ENCODE results near the gene LBH. TPM values are rescaled to one million over a fixed set of nuclear protein-coding genes. Genes with fewer than 3 reads are reported as not detected.
"Not testable (repeated sequence)": the region's sequence is repeated elsewhere in the genome, so short reads cannot be mapped to it uniquely, and the experiment has no call there.

The LBH gene
- total RNA-seq, 4 donors from 2014 or later, result 120 to 1,007 (median 283) TPM

DNA sequence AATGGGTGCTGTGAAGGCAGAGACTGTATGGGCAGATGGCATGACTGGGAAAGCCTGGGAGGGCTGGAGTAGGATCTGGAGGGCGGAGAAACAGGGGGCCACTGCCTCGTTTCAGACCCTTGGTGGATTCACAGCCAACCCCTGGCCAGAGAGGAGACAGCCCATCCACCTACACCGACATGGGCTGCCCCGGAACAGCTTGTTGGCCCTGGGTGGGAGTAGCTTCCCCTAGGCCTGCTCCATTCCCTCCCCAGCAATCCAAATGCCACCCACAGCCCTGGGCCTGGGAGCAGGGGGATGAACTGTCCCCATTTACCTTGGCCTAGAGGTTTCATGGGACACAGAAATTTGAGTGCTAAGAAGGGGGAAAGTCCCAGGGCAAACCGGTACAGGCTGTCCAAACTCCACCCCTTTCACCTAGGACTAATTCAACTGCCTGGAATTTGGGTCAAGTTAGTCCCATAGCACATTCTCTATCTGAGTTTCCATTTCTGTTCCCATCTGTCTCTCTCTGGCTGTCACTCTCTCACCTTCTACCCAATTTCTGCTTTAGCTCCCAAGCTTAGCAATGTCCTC, 37.0 kb downstream of the LBH start:
- intact Hi-C loops (cut with DNase I), result no loop called here
- DNase-seq (ENCODE audit: extremely low spot score), result no peak
- Histone ChIP-seq H3K36me3 (no peaks in the 10 kb centered on the region), H3K9me3 (peaks cover 0 to 4% (median 0%) of the 10 kb centered on the region in 4 donors), H3K4me3 (no peak overlapping the region), H3K4me1 (peaks cover 18 to 32% (median 25%) of the 10 kb centered on the region in 4 donors), H3K27me3 (no peaks in the 10 kb centered on the region), H3K27ac (replicated peaks in 1 of 4) (no peak overlapping the region)
- no peak for TF ChIP-seq POLR2AphosphoS5 (IDR thresholded peaks at IDR 0.05)
- no peak for TF ChIP-seq POLR2A (IDR thresholded peaks at IDR 0.05; ENCODE audit: low read depth)
- no peak for TF ChIP-seq EP300 (IDR thresholded peaks at IDR 0.05)
- TF ChIP-seq, protein P1, sequence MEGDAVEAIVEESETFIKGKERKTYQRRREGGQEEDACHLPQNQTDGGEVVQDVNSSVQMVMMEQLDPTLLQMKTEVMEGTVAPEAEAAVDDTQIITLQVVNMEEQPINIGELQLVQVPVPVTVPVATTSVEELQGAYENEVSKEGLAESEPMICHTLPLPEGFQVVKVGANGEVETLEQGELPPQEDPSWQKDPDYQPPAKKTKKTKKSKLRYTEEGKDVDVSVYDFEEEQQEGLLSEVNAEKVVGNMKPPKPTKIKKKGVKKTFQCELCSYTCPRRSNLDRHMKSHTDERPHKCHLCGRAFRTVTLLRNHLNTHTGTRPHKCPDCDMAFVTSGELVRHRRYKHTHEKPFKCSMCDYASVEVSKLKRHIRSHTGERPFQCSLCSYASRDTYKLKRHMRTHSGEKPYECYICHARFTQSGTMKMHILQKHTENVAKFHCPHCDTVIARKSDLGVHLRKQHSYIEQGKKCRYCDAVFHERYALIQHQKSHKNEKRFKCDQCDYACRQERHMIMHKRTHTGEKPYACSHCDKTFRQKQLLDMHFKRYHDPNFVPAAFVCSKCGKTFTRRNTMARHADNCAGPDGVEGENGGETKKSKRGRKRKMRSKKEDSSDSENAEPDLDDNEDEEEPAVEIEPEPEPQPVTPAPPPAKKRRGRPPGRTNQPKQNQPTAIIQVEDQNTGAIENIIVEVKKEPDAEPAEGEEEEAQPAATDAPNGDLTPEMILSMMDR (IDR thresholded peaks at IDR 0.05), result no peak
- 79% methylated on average over 5 of the region's 5 CpGs for whole genome bisulfite sequencing

DNA sequence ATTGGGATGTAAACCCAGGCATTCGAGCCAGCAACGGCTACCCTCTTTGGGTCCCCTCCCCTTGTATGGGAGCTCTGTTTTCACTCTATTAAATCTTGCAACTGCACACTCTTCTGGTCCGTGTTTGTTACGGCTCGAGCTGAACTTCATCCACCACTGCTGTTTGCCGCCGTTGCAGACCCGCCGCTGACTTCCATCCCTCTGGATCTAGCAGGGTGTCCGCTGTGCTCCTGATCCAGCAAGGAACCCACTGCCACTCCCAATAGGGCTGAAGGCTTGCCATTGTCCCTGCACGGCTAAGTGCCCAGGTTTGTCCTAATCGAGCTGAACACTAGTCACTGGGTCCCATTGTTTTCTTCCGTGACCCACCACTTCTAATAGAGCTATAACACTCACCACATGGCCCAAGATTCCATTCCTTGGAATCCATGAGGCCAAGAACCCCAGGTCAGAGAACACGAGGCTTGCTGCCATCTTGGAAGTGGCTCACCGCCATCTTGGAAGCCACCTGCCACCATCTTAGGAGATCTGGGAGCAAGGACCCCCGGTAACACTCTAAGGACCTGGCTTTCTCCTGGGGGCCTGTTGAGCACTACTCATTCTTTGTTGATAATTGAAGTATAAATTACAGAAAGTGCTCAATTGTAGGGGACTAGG, 37.9 kb downstream of the LBH start:
- H3K27me3 ChIP-seq; H3K36me3 ChIP-seq; H3K4me3 ChIP-seq; H3K9me3 ChIP-seq; H3K27ac ChIP-seq (replicated peaks in 1 of 4); intact Hi-C loops (cut with DNase I); DNase-seq (ENCODE audit: extremely low spot score): not testable (repeated sequence)
- WGBS, result 95% methylated on average over 16 of the region's 16 CpGs
- peaks cover 20 to 36% (median 28%) of the 10 kb centered on the region in 4 donors for H3K4me1 ChIP-seq

GRCh38 chr2:30269771-30270145, 38.4 kb downstream of the LBH start:
- peaks cover 25 to 41% (median 33%) of the 10 kb centered on the region in 4 donors for H3K4me1 ChIP-seq
- no peaks in the 10 kb centered on the region for H3K36me3 ChIP-seq
- no peak for DNase-seq (ENCODE audit: extremely low spot score)
- no peaks in the 10 kb centered on the region for H3K27me3 ChIP-seq
- H3K9me3 ChIP-seq, result peaks cover 0 to 4% (median 0%) of the 10 kb centered on the region in 4 donors
- no peak overlapping the region for H3K27ac ChIP-seq (replicated peaks in 1 of 4)
- intact Hi-C loops (cut with DNase I), result no loop called here
- no peak for TF ChIP-seq EP300 (IDR thresholded peaks at IDR 0.05)
- H3K4me3 ChIP-seq, result no peak overlapping the region
- 79% methylated on average over 5 of the region's 5 CpGs for WGBS

GRCh38 chr2:30270166-30270565, 38.8 kb downstream of the LBH start:
- Histone ChIP-seq H3K36me3 (no peaks in the 10 kb centered on the region), H3K4me3 (no peak overlapping the region), H3K9me3 (peaks cover 0 to under 1% (median 0%) of the 10 kb centered on the region in 4 donors), H3K27me3 (no peaks in the 10 kb centered on the region), H3K4me1 (peaks cover 26 to 45% (median 35%) of the 10 kb centered on the region in 4 donors), H3K27ac (replicated peaks in 1 of 4) (no peak overlapping the region)
- DNase-seq (ENCODE audit: extremely low spot score), result no peak
- intact Hi-C loops (cut with DNase I), result no loop called here
- TF ChIP-seq POLR2A (IDR thresholded peaks at IDR 0.05; ENCODE audit: low read depth) (no peak), EP300 (IDR thresholded peaks at IDR 0.05) (no peak)
- 88% methylated on average over 3 of the region's 3 CpGs for WGBS

DNA sequence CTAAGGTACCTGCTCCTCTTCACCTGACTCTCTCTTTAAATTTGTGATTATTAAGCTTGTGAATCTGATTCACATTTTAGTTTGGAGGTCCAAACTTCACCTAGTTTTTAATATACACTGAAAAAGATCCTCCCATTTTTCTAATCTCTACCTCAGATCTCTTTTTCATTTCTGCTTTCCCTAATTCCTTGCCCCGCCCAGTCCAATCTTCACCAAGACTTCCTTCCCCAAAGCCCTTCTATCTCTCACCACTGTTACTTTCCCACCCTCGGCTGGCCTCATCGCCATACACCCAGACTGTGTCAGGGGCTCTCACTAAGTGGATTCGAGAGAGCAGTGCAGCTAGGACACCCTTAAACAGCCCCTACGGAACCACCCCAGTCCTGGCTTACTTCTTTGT, 40.0 kb downstream of the LBH start:
- intact Hi-C loops (cut with DNase I), result no loop called here
- H3K4me3 ChIP-seq, result no peak overlapping the region
- no peaks in the 10 kb centered on the region for H3K9me3 ChIP-seq
- no peak for DNase-seq (ENCODE audit: extremely low spot score)
- no peak overlapping the region for H3K27ac ChIP-seq (replicated peaks in 1 of 4)
- peaks cover 20 to 36% (median 30%) of the 10 kb centered on the region in 4 donors for H3K4me1 ChIP-seq
- WGBS, result 89% methylated on average over 5 of the region's 5 CpGs
- no peaks in the 10 kb centered on the region for H3K36me3 ChIP-seq
- TF ChIP-seq EP300 (IDR thresholded peaks at IDR 0.05) (no peak), POLR2AphosphoS5 (IDR thresholded peaks at IDR 0.05) (no peak), POLR2A (IDR thresholded peaks at IDR 0.05; ENCODE audit: low read depth) (no peak)
- TF ChIP-seq, protein P1 (IDR thresholded peaks at IDR 0.05), result no peak
- no peaks in the 10 kb centered on the region for H3K27me3 ChIP-seq

- DNase-seq (ENCODE audit: extremely low spot score), result no peak
- Histone ChIP-seq H3K27ac (replicated peaks in 1 of 4) (no peak overlapping the region), H3K4me1 (peaks cover 16 to 28% (median 26%) of the 10 kb centered on the region in 4 donors), H3K36me3 (no peaks in the 10 kb centered on the region), H3K27me3 (no peaks in the 10 kb centered on the region), H3K9me3 (no peaks in the 10 kb centered on the region), H3K4me3 (no peak overlapping the region)
- WGBS, result 98% methylated on average over 8 of the region's 8 CpGs
- no peak for TF ChIP-seq POLR2A (IDR thresholded peaks at IDR 0.05; ENCODE audit: low read depth)
- TF ChIP-seq EP300 (IDR thresholded peaks at IDR 0.05), result no peak
- TF ChIP-seq, protein P1 (IDR thresholded peaks at IDR 0.05), result no peak
- TF ChIP-seq POLR2AphosphoS5 (IDR thresholded peaks at IDR 0.05), result no peak
- intact Hi-C loops (cut with DNase I), result no loop called here
These were observed 41.0 kb downstream of the LBH start for GRCh38 chr2:30272286-30272685.

Data from esophagus muscularis mucosa (tissue), 4 donors.